DMS 273 (cell line): ENCODE data around the gene MAP3K5.

Experiments used
- DNase-seq: peaks from one replicate; lab custom pipeline; 2025; ENCODE audit not compliant: unreplicated experiment; lab: John Stamatoyannopoulos, UW

MAP3K5 gene

GRCh38 chr6:136655239-136656014 lies 136.8 kb downstream of the MAP3K5 start:
- DNase-seq, result no peak

GRCh38 chr6:136654086-136654485 lies 138.2 kb downstream of the MAP3K5 start:
- DNase-seq, result peak; percentile 12

- DNase-seq, result no peak
Observed at GRCh38 chr6:136652656-136653055, 139.6 kb downstream of the MAP3K5 start.

- no peak for DNase-seq
Observed at GRCh38 chr6:136651982-136652381, 140.3 kb downstream of the MAP3K5 start.

- DNase-seq, result no peak
Observed at GRCh38 chr6:136647363-136647852, 144.9 kb downstream of the MAP3K5 start.

GRCh38 chr6:136646377-136646776 lies 145.9 kb downstream of the MAP3K5 start:
- no peak for DNase-seq

- DNase-seq, result no peak
Observed at GRCh38 chr6:136644597-136644952, 147.7 kb downstream of the MAP3K5 start.

- DNase-seq, result peak; percentile 93
Observed at GRCh38 chr6:136643850-136644596, 148.3 kb downstream of the MAP3K5 start.

GRCh38 chr6:136641873-136642465 lies 150.3 kb downstream of the MAP3K5 start:
- no peak for DNase-seq

GRCh38 chr6:136641166-136641565 lies 151.1 kb downstream of the MAP3K5 start:
- no peak for DNase-seq

- DNase-seq, result no peak
Observed at GRCh38 chr6:136640132-136640915, 152.0 kb downstream of the MAP3K5 start.

GRCh38 chr6:136639702-136640101 lies 152.6 kb downstream of the MAP3K5 start:
- no peak for DNase-seq

GRCh38 chr6:136635615-136636014 lies 156.7 kb downstream of the MAP3K5 start:
- no peak for DNase-seq

GRCh38 chr6:136633355-136633754 lies 158.9 kb downstream of the MAP3K5 start:
- no peak for DNase-seq

GRCh38 chr6:136628996-136629395 lies 163.3 kb downstream of the MAP3K5 start:
- no peak for DNase-seq

GRCh38 chr6:136627191-136627590 lies 165.1 kb downstream of the MAP3K5 start:
- DNase-seq, result no peak

- DNase-seq, result no peak
Observed at GRCh38 chr6:136625293-136625692, 167.0 kb downstream of the MAP3K5 start.

- DNase-seq, result no peak
Observed at GRCh38 chr6:136624347-136624746, 167.9 kb downstream of the MAP3K5 start.

- DNase-seq, result no peak
Observed at GRCh38 chr6:136618086-136618485, 174.2 kb downstream of the MAP3K5 start.

- no peak for DNase-seq
Observed at GRCh38 chr6:136616527-136616926, 175.8 kb downstream of the MAP3K5 start.

GRCh38 chr6:136614994-136615393 lies 177.3 kb downstream of the MAP3K5 start:
- no peak for DNase-seq
